ENCODE measurements around the gene TTPAL.
A peak's percentile ranks its signal among the peaks of the same experiment; 100 is the strongest.

Gene TTPAL, protein sequence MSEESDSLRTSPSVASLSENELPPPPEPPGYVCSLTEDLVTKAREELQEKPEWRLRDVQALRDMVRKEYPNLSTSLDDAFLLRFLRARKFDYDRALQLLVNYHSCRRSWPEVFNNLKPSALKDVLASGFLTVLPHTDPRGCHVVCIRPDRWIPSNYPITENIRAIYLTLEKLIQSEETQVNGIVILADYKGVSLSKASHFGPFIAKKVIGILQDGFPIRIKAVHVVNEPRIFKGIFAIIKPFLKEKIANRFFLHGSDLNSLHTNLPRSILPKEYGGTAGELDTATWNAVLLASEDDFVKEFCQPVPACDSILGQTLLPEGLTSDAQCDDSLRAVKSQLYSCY
- total RNA-seq, result 28.9 reads per million, percentile 55 among the genes with 10 or more reads in this experiment

DNA sequence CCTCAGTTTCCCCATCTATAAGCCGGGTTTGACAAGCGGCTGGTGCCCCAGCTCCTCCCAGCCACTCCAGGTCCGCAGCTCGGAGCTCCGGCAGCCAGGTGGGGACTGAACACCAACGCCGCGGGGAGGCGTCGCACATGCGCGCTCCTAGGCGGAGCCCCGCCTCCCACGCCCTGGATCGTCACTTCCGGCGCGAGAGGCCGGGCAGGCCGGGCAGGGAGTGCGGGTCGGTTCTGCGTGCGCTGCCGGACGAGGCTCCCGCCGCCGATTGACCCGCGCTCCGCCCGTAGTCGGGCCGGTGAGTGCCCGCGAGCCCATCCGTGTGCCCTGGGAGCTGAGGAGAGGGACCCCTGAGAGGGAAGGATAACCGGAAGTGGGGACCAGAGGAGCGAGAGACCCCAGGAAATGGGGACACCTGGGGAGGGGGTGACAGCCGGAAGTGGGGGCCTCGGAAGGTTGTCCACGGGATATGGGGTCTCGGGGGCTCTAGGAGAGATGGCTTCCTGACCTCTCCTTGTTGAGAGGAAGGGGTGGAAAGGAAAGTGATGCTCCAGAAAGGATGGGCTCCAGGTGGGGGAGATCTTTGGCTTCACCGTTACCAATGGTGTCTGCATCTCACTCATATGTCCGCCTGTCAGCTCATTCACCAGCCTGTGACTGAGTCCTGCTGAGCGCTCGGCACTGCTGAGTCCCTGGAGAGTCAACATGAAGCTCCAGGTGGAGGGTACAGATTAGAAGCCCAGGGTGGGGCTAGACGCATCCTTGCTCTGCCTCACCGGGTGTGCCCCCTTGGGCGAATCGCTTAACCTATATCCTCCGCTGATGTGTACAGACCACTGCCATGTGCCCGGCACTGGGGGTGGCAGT is at the start of gene TTPAL:
Gene TTPAL, plus strand, starts transcription at position 181 of the 867 bp plus-strand sequence. CDS start 4,126 bp downstream, outside the sequence.
- DNase-seq, result peak; percentile 82

DNA sequence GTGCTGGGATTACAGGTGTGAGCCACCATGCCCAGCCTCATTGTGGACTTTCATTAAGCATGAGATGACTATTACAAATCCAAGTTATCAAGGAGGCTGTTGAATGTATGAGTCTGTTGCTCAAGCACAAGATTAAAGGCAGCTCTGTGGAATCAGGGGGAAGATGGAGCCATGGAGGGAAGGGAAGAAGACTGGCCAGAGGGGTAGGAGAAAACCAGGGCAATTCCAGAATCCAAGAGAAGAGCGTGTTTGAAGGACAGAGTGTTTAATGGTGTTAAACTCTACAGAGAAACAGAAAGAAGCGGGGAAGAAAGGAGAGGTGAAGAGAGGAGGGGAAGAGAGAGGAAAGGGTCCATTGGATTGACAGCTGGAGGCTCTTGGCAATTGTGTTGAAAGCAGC is 49.8 kb upstream of the TTPAL start:
- no peak for DNase-seq

DNA sequence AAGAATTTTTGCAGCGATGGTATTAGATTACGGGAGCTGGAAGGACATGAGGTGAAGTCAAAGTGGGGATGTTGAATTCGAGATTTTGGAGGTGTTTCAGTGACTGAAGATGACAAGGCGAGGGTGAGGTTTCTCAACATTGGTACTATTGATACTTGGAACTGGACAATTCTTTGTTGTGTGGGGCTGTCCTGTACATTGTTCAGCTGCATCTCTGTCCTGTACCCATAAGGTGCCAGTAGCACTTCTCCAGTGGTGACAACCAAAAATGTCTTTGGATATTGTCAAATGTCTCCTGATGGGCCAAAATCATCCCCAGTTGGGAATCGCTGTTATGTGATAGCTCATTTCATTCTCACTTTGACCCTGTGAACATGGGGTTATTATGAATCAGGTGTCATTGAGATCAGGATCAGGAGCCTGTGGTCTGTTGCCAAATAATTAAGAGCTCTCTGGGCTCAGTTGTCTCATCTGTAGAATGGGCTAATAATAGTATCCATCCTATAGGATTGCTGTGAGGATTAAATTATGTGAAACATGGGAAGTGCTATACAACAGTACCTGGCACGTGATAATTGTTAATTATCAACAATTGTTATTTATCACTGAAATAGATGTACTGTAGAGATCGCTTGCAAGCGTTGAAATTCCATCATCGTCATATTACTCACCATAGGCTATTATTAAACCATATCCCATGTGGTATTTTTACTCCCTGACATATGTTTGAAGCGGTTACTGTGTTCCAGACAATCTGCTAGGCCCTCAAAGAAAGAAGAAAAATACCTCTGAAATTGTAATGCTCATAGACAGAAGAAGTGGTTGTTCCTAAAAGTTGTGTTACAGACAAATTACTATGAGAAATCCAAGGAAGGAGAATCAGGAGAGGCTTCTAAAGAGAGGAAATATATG is 48.5 kb upstream of the TTPAL start:
- no peak for DNase-seq

DNA sequence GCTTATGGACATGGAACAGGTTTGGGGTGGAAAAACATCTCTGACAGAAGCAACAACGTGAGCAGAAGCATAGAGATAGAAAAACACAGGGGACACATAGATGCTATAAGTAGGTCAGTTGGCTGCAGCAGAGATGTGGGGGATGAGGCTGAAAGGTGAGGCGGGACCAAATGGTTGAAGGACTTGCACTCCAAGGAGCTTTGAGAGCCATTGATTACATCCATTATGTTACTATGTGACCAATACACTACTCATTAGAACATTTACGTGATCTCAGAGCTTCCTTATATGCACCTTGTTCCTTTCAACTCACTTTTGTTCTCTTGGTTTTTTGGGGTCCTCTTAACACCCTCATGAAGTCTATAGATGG is 47.9 kb upstream of the TTPAL start:
- no peak for DNase-seq

DNA sequence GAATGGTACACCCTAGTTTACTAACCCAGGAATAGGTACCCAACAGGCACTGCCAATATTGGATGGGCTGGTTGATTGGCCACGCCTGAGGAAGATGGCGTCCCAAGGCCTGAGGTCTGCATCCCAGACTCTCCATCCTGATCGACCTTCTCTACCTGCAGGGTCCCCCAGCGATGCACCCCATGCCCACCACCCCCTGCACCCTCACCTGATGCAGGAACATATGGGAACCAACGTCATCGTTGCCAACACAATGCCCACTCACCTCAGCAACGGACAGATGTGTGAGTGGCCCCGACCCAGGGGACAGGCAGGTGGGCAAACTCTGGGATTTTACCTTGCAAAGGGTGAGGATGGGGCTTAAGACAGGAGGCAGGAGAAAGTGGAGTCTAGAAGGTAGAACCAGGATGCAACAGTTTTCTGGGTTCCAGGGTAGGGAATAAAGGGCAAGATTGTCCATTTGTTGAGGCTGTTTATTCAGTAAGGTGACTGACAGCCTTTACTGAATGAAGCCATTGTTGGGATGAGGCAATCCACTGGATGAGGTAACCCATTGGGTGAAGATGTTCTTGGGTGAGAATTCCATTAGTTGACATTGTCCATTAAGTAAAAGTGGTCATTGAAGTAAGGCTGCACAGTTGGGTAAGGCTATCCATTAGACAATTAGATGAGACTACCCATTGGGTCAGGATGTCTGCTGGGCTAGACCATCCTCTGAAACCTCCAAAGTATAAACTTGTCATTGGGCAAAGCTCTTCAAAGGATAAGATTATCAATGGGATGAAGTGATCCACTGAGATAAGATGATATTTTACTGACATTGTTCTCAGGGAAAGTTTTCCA is 47.3 kb upstream of the TTPAL start:
- no peak for DNase-seq

DNA sequence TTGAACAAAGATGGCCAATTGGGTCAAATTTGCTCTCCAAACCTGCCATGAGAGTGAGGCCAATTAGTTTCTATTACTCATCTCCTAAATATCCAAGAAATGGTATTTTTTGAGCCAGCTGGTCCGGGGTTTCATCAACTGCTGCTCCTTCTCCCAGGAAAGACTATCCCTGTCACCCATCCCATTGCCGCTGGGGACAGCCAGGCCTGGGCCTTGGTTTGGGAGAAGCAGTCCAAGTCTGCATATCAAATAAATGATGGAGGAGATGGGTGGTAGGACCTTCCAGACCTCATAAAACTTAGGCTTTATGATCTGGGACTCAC is 46.7 kb upstream of the TTPAL start:
- no peak for DNase-seq

DNA sequence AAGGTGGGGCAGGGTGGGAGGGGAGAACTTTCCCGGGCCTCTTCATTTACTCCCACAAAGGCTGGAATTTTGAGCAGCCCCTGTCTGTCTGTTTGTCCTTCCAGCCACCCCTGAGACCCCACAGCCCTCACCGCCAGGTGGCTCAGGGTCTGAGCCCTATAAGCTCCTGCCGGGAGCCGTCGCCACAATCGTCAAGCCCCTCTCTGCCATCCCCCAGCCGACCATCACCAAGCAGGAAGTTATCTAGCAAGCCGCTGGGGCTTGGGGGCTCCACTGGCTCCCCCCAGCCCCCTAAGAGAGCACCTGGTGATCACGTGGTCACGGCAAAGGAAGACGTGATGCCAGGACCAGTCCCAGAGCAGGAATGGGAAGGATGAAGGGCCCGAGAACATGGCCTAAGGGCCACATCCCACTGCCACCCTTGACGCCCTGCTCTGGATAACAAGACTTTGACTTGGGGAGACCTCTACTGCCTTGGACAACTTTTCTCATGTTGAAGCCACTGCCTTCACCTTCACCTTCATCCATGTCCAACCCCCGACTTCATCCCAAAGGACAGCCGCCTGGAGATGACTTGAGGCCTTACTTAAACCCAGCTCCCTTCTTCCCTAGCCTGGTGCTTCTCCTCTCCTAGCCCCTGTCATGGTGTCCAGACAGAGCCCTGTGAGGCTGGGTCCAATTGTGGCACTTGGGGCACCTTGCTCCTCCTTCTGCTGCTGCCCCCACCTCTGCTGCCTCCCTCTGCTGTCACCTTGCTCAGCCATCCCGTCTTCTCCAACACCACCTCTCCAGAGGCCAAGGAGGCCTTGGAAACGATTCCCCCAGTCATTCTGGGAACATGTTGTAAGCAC is 46.0 kb upstream of the TTPAL start:
- no peak for DNase-seq

DNA sequence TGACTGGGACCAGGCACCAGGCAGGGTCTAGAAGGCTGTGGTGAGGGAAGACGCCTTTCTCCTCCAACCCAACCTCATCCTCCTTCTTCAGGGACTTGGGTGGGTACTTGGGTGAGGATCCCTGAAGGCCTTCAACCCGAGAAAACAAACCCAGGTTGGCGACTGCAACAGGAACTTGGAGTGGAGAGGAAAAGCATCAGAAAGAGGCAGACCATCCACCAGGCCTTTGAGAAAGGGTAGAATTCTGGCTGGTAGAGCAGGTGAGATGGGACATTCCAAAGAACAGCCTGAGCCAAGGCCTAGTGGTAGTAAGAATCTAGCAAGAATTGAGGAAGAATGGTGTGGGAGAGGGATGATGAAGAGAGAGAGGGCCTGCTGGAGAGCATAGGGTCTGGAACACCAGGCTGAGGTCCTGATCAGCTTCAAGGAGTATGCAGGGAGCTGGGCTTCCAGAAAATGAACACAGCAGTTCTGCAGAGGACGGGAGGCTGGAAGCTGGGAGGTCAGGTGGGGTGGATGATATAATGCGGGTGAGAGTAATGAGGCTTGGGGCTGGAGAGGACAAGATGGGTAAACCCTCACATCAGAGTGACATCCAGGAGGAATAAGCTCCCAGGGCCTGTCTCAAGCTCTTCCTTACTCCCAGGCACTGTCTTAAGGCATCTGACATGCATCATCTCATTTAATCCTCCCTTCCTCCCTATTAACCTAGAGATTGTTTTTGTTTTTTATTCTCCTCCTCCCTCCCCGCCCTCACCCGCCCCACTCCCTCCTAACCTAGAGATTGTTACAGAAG is 45.2 kb upstream of the TTPAL start:
- DNase-seq, result no peak

DNA sequence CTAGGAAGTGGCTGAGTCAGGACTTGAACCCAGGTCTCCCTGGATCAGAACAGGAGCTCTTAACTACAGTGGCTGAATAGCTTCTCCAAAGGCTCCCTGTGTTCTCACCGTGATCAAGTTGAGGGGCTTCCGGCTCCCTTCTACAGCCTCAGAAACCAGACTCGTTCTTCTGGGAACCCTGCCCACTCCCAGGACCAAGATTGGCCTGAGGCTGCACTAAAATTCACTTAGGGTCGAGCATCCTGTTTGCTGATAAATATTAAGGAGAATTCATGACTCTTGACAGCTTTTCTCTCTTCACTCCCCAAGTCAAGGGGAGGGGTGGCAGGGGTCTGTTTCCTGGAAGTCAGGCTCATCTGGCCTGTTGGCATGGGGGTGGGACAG is 44.6 kb upstream of the TTPAL start:
- no peak for DNase-seq

DNA sequence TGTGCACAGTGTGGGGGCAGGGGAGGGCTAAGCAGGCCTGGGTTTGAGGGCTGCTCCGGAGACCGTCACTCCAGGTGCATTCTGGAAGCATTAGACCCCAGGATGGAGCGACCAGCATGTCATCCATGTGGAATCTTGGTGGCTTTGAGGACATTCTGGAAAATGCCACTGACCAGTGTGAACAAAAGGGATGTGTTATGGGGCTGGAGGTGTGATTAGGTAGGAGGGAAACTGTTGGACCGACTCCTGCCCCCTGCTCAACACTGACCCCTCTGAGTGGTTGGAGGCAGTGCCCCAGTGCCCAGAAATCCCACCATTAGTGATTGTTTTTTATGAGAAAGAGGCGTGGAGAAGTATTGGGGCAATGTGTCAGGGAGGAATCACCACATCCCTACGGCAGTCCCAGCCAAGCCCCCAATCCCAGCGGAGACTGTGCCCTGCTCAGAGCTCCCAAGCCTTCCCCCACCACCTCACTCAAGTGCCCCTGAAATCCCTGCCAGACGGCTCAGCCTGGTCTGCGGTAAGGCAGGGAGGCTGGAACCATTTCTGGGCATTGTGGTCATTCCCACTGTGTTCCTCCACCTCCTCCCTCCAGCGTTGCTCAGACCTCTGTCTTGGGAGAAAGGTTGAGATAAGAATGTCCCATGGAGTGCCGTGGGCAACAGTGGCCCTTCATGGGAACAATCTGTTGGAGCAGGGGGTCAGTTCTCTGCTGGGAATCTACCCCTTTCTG is 44.0 kb upstream of the TTPAL start:
- no peak for DNase-seq

DNA sequence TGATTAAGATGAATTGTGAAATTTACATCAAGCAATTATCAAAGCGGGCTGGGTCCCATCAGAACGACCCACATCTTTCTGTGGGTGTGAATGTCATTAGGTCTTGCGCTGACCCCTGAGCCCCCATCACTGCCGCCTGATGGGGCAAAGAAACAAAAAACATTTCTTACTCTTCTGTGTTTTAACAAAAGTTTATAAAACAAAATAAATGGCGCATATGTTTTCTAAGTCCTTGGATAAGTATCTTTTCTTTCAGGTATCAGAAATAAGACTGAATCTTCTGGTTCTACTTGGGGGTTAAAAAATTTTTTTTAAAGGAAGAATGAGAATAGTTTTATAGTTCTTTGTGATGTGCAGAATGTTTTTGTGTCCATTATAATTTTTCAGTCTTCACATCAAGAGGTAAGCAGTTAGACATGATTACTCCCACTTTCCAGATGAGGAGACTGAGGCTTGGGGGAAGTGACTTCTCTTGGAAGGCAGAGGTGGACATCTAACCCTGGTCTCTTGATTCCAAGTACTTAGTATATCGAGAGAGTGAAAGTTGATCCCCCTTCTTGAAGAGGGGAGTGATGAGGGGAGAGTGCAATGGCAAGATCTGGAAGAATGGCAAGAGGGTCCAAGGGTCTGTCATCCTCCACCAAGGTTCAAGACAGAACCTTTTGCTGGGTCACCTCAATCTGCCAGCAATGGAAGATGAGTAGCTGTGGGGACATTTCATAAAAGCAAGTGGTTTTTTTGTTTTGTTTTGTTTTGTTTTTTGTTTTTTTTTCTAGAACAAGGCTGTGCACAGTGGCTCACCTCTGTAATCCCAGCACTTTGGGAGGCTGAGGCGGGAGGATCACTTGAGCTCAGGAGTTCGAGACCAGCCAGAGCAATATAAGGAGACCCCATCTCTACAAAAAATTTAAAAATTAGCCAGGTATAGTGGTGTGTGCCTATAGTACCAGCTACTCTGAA is 42.8 kb upstream of the TTPAL start:
- DNase-seq, result no peak

DNA sequence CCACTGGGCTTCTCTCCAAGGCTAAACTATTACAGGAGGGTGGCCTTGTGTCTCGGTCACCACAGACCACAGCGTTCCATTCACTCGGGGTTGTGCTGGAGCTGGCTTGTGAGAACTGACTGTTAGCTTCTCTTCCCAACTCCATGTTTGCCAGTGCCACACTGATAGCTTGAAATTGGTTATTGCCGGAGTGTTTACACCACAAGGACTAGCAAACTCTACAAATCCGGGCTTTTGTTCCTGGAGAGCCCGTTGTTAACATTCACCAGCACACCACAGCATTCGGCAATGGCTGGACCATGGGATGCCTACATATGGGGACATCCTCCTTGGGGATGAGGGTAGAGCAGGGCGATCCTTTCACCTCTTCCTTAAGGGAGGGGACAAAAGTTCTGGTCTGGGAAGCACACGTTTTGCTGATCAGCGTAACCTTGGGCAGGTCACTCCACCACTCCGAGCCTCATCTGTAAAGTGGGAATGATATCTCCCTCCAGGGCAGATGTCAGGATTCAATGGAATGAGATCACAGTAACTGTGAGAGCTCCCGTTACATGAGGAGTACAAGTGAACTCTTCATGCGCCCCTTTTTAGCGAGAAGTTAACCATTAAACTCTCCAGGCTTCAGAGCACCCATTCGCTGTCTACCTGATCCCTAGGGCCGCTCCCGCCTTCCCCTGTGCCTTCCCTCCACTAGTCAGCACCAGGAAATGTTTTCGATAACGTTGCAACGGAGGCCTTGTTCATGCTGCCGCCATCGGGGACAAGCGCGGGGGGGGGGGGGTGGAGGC is 41.7 kb upstream of the TTPAL start:
- no peak for DNase-seq

DNA sequence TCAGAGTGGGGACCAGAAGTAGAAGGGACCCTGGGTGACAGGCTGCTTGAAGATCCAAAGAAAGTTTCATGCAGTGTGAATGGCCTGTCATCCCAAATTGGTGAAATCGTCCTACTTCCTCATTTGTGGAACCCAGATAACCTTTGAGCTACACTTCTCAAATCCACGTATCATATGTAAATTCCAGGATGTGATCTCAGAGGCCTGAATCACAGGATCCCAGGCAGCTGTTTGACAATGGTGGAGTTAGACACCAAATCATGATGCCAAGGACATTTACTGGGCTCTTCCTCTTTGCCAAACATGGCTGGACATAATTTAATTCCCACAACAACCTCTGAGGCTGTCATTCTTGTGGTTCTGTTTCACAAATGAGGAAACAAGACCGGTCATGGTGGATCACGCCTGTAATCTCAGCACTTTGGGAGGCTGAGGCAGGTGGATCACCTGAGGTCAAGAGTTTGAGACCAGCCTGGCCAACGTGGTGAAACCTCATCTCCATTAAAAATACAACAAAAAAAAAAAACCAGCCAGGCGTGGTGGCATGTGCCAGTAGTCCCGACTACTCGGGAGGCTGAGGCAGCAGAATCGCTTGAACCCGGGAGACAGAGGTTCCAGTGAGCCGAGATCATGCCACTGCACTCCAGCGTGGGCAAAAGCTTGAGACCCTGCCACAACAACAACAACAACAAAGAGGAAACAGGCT is 39.9 kb upstream of the TTPAL start:
- DNase-seq, result no peak

DNA sequence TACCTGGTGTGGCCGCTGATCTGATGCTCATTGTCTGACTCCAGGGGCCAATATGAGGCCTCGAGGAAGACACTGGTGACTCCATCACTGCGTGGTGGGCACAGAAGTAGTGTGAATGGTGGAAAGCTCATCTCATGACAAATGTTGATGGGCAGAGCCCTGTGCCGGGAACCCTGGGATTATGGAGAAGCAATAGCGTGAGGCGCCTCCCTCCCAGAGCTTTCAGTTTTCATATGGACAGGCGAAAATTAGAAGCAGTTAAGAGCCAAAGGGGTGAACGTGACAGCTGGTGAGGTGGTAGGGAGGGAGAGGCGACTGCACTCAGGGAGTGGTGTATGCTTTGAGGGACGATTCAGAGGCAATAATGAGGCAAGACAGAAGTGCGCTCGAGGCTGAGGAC is 39.3 kb upstream of the TTPAL start:
- DNase-seq, result no peak

DNA sequence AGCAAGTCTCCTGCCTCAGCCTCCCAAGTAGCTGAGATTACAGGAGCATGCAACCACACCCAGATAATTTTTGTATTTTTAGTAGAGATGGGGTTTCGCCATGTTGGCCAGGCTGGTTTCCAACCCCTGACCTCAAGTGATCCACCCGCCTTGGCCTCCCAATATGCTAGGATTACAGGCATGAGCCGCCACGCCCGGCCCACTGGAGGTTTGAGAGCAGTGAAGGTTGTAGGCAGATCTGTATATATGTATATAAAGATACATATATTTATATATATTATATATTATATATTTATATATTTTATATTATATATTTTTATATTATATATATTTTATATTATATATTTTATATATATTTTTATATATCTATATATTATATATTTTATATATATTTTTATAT is 38.2 kb upstream of the TTPAL start:
- DNase-seq, result no peak

DNA sequence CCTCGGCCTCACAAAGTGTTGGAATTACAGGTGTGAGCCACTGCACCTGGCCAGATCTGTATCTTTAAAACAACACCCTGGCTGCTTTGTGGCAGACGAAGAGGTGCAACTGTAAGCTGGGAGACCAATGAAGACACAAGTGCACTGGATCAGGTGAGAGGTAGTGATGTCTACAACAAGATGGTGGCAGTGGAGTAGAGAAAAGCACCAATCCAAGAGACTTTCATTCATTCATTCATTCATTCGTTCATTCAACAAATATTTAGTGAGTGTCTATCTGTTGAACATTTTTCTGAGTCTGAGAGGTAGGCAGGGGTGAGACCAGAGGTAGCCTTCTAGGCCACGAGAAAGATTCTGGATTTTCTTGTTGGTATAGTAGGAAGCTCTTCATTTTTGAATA is 36.9 kb upstream of the TTPAL start:
- DNase-seq, result no peak

DNA sequence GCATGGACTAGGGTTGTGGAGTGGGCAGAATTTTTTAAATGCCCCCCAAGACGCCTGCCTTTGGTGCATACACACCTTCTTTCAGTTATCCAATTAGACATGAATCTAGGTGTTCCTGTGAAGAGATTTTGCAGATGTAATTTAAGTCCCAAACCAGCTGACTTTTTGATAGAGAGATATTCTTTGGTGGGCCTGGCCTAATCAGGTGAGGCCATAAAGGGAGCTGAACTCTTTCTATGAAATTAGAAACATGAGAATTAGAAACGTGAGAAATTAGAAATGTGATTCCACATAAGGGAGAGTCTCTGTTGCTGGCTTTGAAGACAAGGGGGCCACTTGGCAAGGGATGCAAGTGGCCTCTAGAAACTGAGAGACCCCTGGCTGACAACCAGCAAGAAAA is 36.4 kb upstream of the TTPAL start:
- DNase-seq, result no peak

All from effector CD4-positive, alpha-beta T cell (primary cell).